DOHH2 (cell line): ENCODE results near the gene CNPY2.
"Not testable (repeated sequence)": the region's sequence is repeated elsewhere in the genome, so short reads cannot be mapped to it uniquely, and the experiment has no call there.

Experiments
- EZH2phosphoT487 ChIP-seq: fragments of 200-600 bp; sonication (generic); IDR thresholded peaks from 2 replicates; pipeline ENCODE4 v1.6.1; 2017; ENCODE audit warnings: borderline replicate concordance, mild to moderate bottlenecking, antibody characterized with exemption, low read length, moderate library complexity, mixed read lengths
- TF ChIP-seq, protein P1 (sequence below): fragments of 200-600 bp; sonication (generic); IDR thresholded peaks from one replicate; pipeline ENCODE4 v1.5.1; 2014; ENCODE audit warnings: antibody characterized with exemption, mild to moderate bottlenecking, low read depth, low read length; ENCODE audit not compliant: poor library complexity, severe bottlenecking

DNA sequence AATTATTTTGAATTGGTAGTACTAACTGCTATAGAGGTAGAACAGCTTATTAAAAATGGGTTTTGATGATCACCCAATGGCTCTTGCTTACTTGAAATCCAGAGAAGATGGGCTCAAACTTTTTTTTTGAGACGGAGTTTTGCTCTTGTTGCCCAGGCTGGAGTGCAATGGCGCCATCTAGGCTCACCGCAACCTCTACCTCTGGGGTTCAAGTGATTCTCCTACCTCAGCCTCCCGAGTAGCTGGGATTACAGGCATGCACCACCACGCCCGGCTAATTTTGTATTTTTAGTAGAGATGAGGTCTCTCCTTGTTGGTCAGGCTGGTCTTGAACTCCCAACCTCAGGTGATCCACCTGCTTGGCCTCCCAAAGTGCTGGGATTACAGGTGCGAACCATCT, 52.8 kb downstream of the CNPY2 start:
- TF ChIP-seq, protein P1, sequence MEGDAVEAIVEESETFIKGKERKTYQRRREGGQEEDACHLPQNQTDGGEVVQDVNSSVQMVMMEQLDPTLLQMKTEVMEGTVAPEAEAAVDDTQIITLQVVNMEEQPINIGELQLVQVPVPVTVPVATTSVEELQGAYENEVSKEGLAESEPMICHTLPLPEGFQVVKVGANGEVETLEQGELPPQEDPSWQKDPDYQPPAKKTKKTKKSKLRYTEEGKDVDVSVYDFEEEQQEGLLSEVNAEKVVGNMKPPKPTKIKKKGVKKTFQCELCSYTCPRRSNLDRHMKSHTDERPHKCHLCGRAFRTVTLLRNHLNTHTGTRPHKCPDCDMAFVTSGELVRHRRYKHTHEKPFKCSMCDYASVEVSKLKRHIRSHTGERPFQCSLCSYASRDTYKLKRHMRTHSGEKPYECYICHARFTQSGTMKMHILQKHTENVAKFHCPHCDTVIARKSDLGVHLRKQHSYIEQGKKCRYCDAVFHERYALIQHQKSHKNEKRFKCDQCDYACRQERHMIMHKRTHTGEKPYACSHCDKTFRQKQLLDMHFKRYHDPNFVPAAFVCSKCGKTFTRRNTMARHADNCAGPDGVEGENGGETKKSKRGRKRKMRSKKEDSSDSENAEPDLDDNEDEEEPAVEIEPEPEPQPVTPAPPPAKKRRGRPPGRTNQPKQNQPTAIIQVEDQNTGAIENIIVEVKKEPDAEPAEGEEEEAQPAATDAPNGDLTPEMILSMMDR: peak; percentile 43
- TF ChIP-seq EZH2phosphoT487: not testable (repeated sequence)
